Posterior cingulate gyrus (tissue), 11 donors: ENCODE measurements around the gene RNF167.

ENCODE experiments used
- DNase-seq, 10 donors: peaks; one replicate each; pipeline versions ENCODE4 v3.0.0 to v3.0.0-alpha.2; 2020 to 2021; ENCODE audit warnings: mixed read lengths in 3 of 10
- intact Hi-C: fragments of 100-400 bp; cut with DNase I; formaldehyde crosslinking; loops from one replicate; pipeline ENCODE4 v1.15.1; 2023

Gene RNF167

GRCh38 chr17:4968486-4969046 is 28.5 kb downstream of the RNF167 start:
- intact Hi-C loops, result loop anchor here (10.0 kb wide), 1 partner anchor 64 kb away; the partner anchor contains the start of gene CHRNE
- DNase-seq, result peak in 3 of 10 donors; percentile 29 to 77 (median 68)

DNA sequence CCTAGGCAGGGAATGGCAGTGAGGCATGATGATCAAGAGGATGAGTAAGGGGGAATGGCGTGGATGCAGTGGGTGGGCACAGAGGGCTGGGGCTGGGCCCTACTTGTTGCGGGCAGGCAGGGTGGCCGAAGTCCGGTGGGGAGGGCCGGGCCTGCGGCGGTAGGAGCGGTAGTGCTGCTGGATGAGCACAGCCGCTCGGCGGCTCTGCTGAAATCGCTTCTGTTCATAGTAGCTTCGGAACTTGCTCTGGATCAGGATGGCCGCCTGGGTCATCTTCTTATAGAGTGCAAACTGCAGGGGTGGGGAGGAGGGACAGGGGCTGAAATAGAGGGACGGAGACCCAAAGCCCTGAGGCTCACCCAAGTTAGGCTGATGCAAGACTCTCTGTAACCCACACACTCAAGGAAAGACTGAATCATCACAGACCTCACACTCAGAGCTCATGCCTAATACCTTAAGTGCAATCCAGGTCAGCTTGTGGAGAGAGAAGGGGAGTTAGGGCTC is 29.0 kb downstream of the RNF167 start:
- DNase-seq, result peak in 2 of 10 donors; percentile 81 to 88
- intact Hi-C loops, result loop anchor here (10.0 kb wide), 1 partner anchor 64 kb away; the partner anchor contains the start of gene CHRNE

GRCh38 chr17:4969551-4970173 is 29.6 kb downstream of the RNF167 start:
- intact Hi-C loops, result loop anchor here (10.0 kb wide), 1 partner anchor 65 kb away; the partner anchor contains the start of gene CHRNE
- DNase-seq, result peak in 1 of 10 donors; percentile 52

DNA sequence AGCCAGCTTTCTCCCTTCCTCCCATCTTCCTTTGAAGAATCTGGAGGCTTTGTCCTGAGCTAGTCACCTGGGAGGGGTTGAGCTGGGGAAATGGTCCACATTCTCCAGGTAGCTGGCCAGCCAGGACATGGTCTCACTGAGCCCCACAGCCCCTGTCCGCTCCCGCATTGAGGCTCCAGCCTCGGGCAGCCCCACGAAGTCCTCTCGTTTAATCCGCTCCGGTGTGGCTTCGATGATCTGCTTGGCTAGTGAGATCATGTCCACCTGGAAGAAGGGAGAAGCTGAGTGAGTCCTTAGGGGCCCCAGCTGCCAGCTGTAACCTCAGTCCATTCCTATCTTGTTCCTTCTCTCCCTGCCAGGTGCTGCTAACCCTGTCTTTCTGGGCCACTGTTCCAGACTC is 30.2 kb downstream of the RNF167 start:
- intact Hi-C loops, result no loop called here
- peak in 1 of 10 donors; percentile 49 for DNase-seq

GRCh38 chr17:4971826-4972225 is 31.8 kb downstream of the RNF167 start:
- intact Hi-C loops, result no loop called here
- peak in 1 of 10 donors; percentile 71 for DNase-seq

- intact Hi-C loops, result no loop called here
- peak in 1 of 10 donors; percentile 50 for DNase-seq
These were observed 32.3 kb downstream of the RNF167 start for GRCh38 chr17:4972322-4972721.

DNA sequence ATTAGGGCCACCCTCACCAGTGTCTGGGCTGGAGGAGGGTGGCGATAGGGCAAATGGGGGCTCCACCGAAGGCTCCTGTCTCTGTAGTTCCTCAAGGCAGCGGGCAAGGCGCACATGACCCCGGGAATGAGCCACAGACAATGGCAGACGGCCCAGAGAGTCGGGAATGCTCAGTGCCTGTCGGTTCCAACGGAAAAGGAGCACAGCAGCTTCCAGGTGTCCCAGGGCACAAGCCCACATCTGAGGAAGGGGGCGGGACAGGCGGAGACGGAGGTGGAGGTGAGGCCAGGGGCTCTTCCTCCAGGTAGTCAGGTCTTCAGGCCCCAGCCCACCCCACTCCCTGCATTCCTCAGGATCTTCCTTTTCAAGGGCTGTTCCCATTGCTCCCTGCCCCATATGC is 32.7 kb downstream of the RNF167 start:
- DNase-seq, result peak in 1 of 10 donors; percentile 65
- intact Hi-C loops, result no loop called here

- peak in 1 of 10 donors; percentile 62 for DNase-seq
- intact Hi-C loops, result no loop called here
These were observed 33.4 kb downstream of the RNF167 start for GRCh38 chr17:4973256-4974114.

- peak in 1 of 10 donors; percentile 81 for DNase-seq
- intact Hi-C loops, result no loop called here
These were observed 34.1 kb downstream of the RNF167 start for GRCh38 chr17:4974115-4974670.

DNA sequence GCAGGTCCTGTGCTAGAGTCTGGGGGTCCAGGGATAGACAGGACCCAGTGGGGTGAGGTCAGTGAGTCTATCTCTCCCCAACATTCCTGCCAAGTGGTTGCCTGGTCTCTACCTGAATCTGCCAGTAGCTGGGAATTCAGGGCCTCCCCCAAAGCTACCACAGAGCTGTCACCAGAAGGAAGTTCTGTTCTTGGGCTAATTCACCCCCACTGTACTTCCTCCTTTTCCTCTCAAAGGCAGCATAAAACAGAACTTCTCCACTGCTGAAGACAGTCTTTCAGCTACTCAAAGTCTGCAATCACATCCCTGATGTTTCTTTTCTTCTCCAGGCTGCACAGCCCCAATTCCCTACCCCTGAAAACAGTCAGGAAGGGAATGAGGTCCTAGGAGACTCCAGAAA is 38.7 kb downstream of the RNF167 start:
- intact Hi-C loops, result no loop called here
- peak in 1 of 10 donors; percentile 2 for DNase-seq

DNA sequence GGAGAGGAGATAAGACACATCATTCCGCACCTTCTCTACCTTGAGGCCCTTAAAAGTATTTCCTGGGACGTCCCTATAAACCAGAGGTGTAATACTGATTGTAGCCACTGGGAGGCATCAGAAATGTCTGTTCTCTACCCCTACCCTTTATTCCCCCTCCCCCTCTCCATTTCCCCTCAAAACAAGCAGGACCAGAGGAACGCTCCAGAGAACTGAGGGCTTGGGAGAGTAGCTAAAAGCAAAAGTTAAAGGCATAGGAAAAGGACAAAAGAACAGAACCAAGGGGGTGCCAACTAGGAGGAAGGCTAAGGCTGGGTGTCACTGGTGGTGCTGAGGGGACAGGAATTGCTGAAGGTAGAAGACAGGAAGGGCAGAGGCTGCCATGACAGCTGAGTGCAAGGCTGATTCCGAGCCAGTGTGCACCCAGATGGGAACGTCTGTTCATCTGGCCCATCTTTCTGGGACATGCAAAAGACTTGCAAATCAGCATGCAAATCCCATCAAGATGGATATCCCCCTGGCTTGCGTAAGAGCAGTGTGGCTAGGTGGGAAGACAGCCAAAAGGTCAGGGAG is 40.7 kb downstream of the RNF167 start:
- intact Hi-C loops, result loop anchor here (5.0 kb wide), 1 partner anchor 82 kb away; no protein-coding TSS in a partner anchor
- DNase-seq, result peak in 1 of 10 donors; percentile 55

- intact Hi-C loops, result loop anchor here (5.0 kb wide), 1 partner anchor 80 kb away; no protein-coding TSS in a partner anchor
- DNase-seq, result peak in 1 of 10 donors; percentile 5
These were observed 42.2 kb downstream of the RNF167 start for GRCh38 chr17:4982305-4982704.

- no peak for DNase-seq
- intact Hi-C loops, result loop anchor here (5.0 kb wide), 1 partner anchor 39 kb away; the partner anchor contains the start of gene PFN1
These were observed 46.3 kb downstream of the RNF167 start for GRCh38 chr17:4986403-4986802.

- intact Hi-C loops, result loop anchor here (5.0 kb wide), 1 partner anchor 40 kb away; the partner anchor contains the start of gene PFN1
These were observed 47.1 kb downstream of the RNF167 start, which contains the start of gene CAMTA2 for GRCh38 chr17:4986951-4987766. Gene CAMTA2, minus strand, starts transcription at chr17:4987675. Its CDS starts 1,453 bp downstream, at chr17:4986222.

GRCh38 chr17:4987767-4988567 is 47.9 kb downstream of the RNF167 start:
- intact Hi-C loops, result loop anchor here (5.0 kb wide), 1 partner anchor 41 kb away; the partner anchor contains the start of gene PFN1
- no peak for DNase-seq

More at GRCh38 chr17:4986951-4987766, 47.1 kb downstream of the RNF167 start, which contains the start of gene CAMTA2:
- DNase-seq, result peak; percentile 82 to 98 (median 90)

DNA sequence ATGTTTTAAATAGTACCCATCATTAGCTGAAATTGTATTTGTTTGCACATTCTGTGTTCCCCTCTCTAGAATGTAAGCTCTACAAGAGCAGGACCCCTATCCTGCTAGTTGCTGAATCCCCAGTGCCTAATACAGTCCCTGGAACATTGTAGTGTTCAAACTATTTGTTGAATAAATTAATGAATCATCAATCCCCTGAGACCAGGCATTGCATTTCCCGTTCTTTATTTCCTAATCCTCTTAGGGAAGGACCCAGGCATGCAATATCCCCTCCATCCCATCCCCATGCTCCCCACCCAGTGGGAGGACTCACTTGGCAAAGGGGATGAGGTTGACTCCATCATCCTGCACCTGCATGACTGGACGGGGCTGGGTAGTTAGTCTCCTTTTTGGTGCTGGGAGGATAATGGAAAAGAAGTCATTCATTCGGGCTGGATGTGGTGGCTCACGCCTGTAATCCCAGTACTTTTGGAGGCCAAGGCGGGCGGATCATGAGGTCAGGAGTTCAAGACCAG is 54.1 kb downstream of the RNF167 start:
- intact Hi-C loops, result no loop called here
- DNase-seq, result no peak
